Pancreas (tissue), 10 donors: ENCODE results near the gene HAO2. TPM values are rescaled to one million over a fixed set of nuclear protein-coding genes. Genes with fewer than 3 reads are reported as not detected.

Experiments
- ATAC-seq, 4 donors: fragments of 200-7000 bp; cut with Tn5 transposase; one replicate each; pipeline versions ENCODE4 v1.8.0 to v1.9.1; 2020; ENCODE audit warnings: mild to moderate bottlenecking in 4 of 4, moderate library complexity in 4 of 4
- DNase-seq, 6 donors: peaks; one replicate each; pipeline ENCODE4 v3.0.0-alpha.2; 2020
- FAIRE-seq: peaks from 2 replicates; lab custom pipeline; 2012; peaks lifted over from hg19 to GRCh38; lab: Jason Lieb, UNC
- H3K27ac ChIP-seq, 4 donors: fragments of 200-600 bp; sonication (generic); 1 replicate in 3 of 4; 2 replicates in 1 of 4; pipeline versions ENCODE4 v1.5.0 to v1.8.0; 2020
- H3K27me3 ChIP-seq, 4 donors: fragments of 200-600 bp; one replicate each; pipeline ENCODE4 v1.8.0; 2021
- H3K36me3 ChIP-seq, 3 donors: fragments of 200-600 bp; sonication (generic) in 1 of 3; one replicate each; pipeline versions ENCODE4 v1.5.0 to v1.8.0; 2020 to 2021
- H3K4me1 ChIP-seq, 3 donors: fragments of 200-600 bp; one replicate each; pipeline ENCODE4 v1.8.0; 2021
- H3K4me3 ChIP-seq, 4 donors: fragments of 200-600 bp; sonication (generic) in 2 of 4; one replicate each; pipeline versions ENCODE4 v1.5.0 to v1.8.0; 2020 to 2021
- H3K9me3 ChIP-seq, 4 donors: fragments of 200-600 bp; one replicate each; pipeline ENCODE4 v1.8.0; 2021
- WGBS, 2 donors: extraction: QIAGEN DNeasy Blood & Tissue Kit; methylation state at CpG; one replicate each; pipeline ENCODE4 v1.1.7; 2013; 5-methylcytosine and 5-hydroxymethylcytosine counted together
- intact Hi-C, 3 donors: fragments of 100-400 bp; cut with DNase I; formaldehyde crosslinking; loops; one replicate each; pipeline versions ENCODE4 v1.11.1 to v1.14.2; 2022
- polyA plus RNA-seq, 2 donors: library from polyadenylated mRNA; stranded (reverse); fragments of 200-250 nt; gene quantifications; one replicate each; pipeline ENCODE4 v1.2.3, GENCODE V29; 2013
- total RNA-seq, 6 donors: library from RNA; stranded (reverse); fragmentation: NEBNext Ultra II Directional in 4 of 6; extraction: Animal tissue kit (Norgen Biotek cat#: 25700) in 4 of 6; gene quantifications; one replicate each; pipeline versions ENCODE4 v1.2.1 to v1.2.4, GENCODE V29; 2021 to 2023
- TF ChIP-seq, protein P1 (sequence below), 4 donors: fragments of 200-600 bp; sonication (generic) in 3 of 4; IDR thresholded peaks; one replicate each; pipeline versions ENCODE4 v1.5.0 to v1.8.0; 2021; ENCODE audit warnings: antibody characterized with exemption in 4 of 4
- donor health status: healthy with polysubstance abuse.
- donor health status: DM: no; HTN: no; CAD: no; lungs with moderate emphysema.
- donor health status: DM: no; HTN: no; CAD: no.
- donor health status: control.
- donor health status: control.
- donor health status: Bipolar disorder and iron deficiency.
- donor health status: DM: yes; HTN: yes; CAD: no.
- donor health status: DM: no; HTN: no; CAD: no.
- donor health status: DM: no; HTN: no; CAD: no.
- donor health status: DM: yes; HTN: yes; CAD: no.

The HAO2 gene
- total and polyA plus RNA-seq, 8 donors, result not detected

GRCh38 chr1:119359730-119360129 lies 8.9 kb upstream of the HAO2 start:
- Histone ChIP-seq H3K4me1 (no peaks in the 10 kb centered on the region), H3K27ac (no peak overlapping the region), H3K27me3 (no peaks in the 10 kb centered on the region), H3K36me3 (no peaks in the 10 kb centered on the region), H3K4me3 (no peak overlapping the region), H3K9me3 (no peaks in the 10 kb centered on the region)
- TF ChIP-seq, protein P1, sequence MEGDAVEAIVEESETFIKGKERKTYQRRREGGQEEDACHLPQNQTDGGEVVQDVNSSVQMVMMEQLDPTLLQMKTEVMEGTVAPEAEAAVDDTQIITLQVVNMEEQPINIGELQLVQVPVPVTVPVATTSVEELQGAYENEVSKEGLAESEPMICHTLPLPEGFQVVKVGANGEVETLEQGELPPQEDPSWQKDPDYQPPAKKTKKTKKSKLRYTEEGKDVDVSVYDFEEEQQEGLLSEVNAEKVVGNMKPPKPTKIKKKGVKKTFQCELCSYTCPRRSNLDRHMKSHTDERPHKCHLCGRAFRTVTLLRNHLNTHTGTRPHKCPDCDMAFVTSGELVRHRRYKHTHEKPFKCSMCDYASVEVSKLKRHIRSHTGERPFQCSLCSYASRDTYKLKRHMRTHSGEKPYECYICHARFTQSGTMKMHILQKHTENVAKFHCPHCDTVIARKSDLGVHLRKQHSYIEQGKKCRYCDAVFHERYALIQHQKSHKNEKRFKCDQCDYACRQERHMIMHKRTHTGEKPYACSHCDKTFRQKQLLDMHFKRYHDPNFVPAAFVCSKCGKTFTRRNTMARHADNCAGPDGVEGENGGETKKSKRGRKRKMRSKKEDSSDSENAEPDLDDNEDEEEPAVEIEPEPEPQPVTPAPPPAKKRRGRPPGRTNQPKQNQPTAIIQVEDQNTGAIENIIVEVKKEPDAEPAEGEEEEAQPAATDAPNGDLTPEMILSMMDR (IDR thresholded peaks at IDR 0.05), result no peak
- DNase-seq (no peak), ATAC-seq (no peak), FAIRE-seq (no peak)
- intact Hi-C loops, result no loop called here
- 86 to 93% methylated on average over 4 of the region's 4 CpGs for WGBS, 2 donors

DNA sequence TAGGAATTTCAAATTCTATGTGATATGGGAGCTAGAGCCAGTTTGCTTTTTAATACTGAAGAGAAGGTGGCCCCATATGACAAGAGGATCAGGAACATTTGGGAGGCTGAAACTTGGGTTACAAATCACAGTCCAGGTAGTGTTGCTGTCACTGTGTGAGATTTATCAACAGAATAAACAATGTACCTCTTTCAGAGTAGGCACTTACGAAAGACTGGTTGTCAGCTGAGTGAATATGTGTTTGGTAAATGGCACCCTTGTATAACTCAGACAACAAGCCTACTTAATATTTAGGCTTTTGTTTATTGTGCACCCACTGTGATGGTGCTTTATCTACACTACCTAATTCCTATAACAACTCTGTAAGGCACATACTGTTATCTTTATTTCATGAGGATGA lies 7.4 kb upstream of the HAO2 start:
- Histone ChIP-seq H3K27ac (no peak overlapping the region), H3K36me3 (no peaks in the 10 kb centered on the region), H3K4me1 (no peaks in the 10 kb centered on the region), H3K27me3 (no peaks in the 10 kb centered on the region), H3K4me3 (no peak overlapping the region), H3K9me3 (no peaks in the 10 kb centered on the region)
- DNase-seq (no peak), FAIRE-seq (no peak), ATAC-seq (peak in 2 of 4 donors; percentile 35 to 59)
- WGBS, 2 donors, result 21 to 38% methylated on average over 1 of the region's 1 CpG
- intact Hi-C loops, result no loop called here
- TF ChIP-seq, protein P1 (IDR thresholded peaks at IDR 0.05), result no peak

DNA sequence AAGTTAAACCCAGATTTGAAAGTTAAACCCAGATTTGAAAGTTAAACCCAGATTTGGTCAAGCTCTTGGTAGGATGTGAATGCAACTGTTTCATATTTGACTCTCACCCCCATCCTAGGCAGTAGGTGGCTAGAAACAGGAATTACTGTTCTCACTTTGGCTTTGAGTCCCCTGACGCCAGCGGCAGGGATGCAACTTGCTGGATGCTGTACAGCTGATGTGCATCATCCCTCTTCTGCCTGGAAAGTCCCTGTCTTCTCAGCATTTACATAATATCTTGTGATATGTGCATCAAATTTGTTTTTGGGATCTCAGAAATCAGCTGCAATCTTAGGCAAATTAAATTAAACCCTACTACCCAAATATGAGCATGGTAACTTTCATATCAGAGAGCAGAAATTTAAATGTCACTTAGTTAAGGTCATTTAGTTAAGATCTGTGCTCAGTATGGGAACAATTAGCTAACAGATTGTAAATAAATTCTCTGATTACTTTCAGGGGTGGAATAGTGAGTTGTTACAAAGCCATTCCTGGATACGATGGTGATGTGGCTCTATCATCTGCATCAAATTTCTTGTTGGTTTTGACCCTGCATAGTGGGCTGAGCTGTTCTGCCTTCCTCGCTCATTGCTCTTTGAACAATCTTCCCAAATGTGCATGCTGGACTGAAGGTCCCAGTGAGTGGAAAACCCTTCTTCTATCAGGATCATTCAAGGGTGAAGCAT lies 6.8 kb upstream of the HAO2 start:
- TF ChIP-seq, protein P1 (IDR thresholded peaks at IDR 0.05), result no peak

GRCh38 chr1:119363162-119363561 lies 5.4 kb upstream of the HAO2 start:
- Histone ChIP-seq H3K4me3 (no peak overlapping the region), H3K9me3 (no peaks in the 10 kb centered on the region), H3K27ac (no peak overlapping the region), H3K4me1 (no peaks in the 10 kb centered on the region), H3K36me3 (no peaks in the 10 kb centered on the region), H3K27me3 (no peaks in the 10 kb centered on the region)
- FAIRE-seq, result no peak
- 84 to 85% methylated on average over 7 of the region's 7 CpGs for WGBS, 2 donors
- intact Hi-C loops, result no loop called here
- TF ChIP-seq, protein P1 (IDR thresholded peaks at IDR 0.05), result no peak
- no peak for DNase-seq
- ATAC-seq, result no peak

More for the DNA sequence above, 6.8 kb upstream of the HAO2 start:
- Histone ChIP-seq H3K27ac (no peak overlapping the region), H3K27me3 (no peaks in the 10 kb centered on the region), H3K36me3 (no peaks in the 10 kb centered on the region), H3K4me3 (no peak overlapping the region), H3K4me1 (no peaks in the 10 kb centered on the region), H3K9me3 (no peaks in the 10 kb centered on the region)
- WGBS, 2 donors, result 68 to 74% methylated on average over 4 of the region's 4 CpGs
- ATAC-seq, result no peak
- DNase-seq, result no peak
- FAIRE-seq, result no peak
- intact Hi-C loops, result no loop called here

DNA sequence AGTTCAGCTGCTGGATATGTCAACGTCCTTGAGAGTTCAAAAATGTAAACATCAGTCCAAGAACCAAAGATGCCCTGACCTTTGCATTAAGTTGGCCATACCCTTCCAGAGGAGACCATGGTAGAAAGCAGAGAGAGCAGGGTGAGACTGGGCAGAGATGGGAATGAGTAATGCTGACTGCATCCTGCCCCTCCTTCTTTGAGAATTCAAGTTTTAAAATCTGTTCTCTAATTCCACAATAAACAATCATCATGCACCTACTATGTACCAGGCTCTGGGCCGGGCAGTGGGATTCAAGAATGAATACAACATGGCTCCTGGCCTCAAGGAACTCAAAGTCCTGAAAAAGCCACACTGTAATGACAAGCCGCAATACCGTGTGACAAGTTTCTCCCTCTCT lies 3.9 kb upstream of the HAO2 start:
- Histone ChIP-seq H3K27me3 (no peaks in the 10 kb centered on the region), H3K9me3 (no peaks in the 10 kb centered on the region), H3K27ac (no peak overlapping the region), H3K4me3 (no peak overlapping the region), H3K36me3 (no peaks in the 10 kb centered on the region), H3K4me1 (no peaks in the 10 kb centered on the region)
- TF ChIP-seq, protein P1 (IDR thresholded peaks at IDR 0.05), result no peak
- ATAC-seq (no peak), DNase-seq (no peak), FAIRE-seq (no peak)
- intact Hi-C loops, result no loop called here
- 74 to 75% methylated on average over 4 of the region's 4 CpGs for WGBS, 2 donors
